Measurements from ENCODE around the gene CREB3L2.

DNA sequence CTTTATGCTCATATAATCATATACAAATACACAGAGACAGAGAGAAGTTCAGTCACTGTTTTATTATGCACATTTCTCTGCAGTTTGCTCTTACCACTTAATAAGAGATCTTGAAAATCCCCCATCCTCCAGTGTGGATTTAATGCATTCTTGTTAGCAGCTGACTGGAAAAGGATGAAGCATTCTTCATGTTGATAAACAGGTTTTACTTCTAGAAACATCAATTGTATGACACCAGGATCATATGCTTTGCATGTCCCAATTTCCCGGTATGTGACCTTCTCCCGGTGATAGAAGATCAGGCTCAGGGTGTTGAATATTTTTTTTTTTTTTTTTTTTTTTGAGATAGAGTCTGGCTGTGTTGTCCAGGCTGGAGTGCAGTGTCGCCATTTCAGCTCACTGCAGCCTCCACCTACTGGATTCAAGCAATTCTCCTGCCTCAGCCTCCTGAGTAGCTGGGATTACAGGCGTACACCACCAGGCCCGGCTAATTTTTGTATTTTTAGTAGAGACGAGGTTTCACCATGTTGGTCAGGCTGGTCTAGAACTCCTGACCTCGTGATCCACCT is 6.2 kb upstream of the CREB3L2 start:
- TF ChIP-seq BRCA1 (IDR thresholded peaks at IDR 0.05; ENCODE audit: low read depth, low read length) (no peak), EZH2 (IDR thresholded peaks at IDR 0.05; ENCODE audit: borderline replicate concordance, control insufficient read depth, low read depth, low read length) (no peak), GABPA (IDR thresholded peaks at IDR 0.05; ENCODE audit: low read depth) (no peak)
- TF ChIP-seq, protein P1, sequence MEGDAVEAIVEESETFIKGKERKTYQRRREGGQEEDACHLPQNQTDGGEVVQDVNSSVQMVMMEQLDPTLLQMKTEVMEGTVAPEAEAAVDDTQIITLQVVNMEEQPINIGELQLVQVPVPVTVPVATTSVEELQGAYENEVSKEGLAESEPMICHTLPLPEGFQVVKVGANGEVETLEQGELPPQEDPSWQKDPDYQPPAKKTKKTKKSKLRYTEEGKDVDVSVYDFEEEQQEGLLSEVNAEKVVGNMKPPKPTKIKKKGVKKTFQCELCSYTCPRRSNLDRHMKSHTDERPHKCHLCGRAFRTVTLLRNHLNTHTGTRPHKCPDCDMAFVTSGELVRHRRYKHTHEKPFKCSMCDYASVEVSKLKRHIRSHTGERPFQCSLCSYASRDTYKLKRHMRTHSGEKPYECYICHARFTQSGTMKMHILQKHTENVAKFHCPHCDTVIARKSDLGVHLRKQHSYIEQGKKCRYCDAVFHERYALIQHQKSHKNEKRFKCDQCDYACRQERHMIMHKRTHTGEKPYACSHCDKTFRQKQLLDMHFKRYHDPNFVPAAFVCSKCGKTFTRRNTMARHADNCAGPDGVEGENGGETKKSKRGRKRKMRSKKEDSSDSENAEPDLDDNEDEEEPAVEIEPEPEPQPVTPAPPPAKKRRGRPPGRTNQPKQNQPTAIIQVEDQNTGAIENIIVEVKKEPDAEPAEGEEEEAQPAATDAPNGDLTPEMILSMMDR (IDR thresholded peaks at IDR 0.05 in 2 of 3, conservative IDR thresholded peaks at IDR 0.05 in 1 of 3; ENCODE audit: control insufficient read depth in 2 of 3, extremely low read depth in 1 of 3, insufficient read depth in 1 of 3, low read depth in 3 of 3, low read length in 3 of 3): no peak

All from GM12878 (cell line).